Measurements from ENCODE around the gene LNPK.
A peak's percentile ranks its signal among the peaks of the same experiment; 100 is the strongest.
"Not testable (repeated sequence)": the region's sequence is repeated elsewhere in the genome, so short reads cannot be mapped to it uniquely, and the experiment has no call there.

Gene LNPK

GRCh38 chr2:176002688-176003210 lies 682 bp upstream of the LNPK start:
- H3K4me3 ChIP-seq (ENCODE audit: low read depth, low read length), result peak overlapping the region; percentile 76
- DNase-seq (ENCODE audit: low read depth), result no peak
- no peak for TF ChIP-seq CTCF (IDR thresholded peaks at IDR 0.05; ENCODE audit: control insufficient read depth, extremely low read depth, insufficient read depth)

- TF ChIP-seq CTCF (IDR thresholded peaks at IDR 0.05; ENCODE audit: control insufficient read depth, extremely low read depth, insufficient read depth), result no peak
- peak overlapping the region; percentile 76 for H3K4me3 ChIP-seq (ENCODE audit: low read depth, low read length)
- no peak for DNase-seq (ENCODE audit: low read depth)
Observed at GRCh38 chr2:176001281-176001915, 669 bp downstream of the LNPK start.

GRCh38 chr2:175999283-175999819 lies 2.7 kb downstream of the LNPK start:
- no peak for DNase-seq (ENCODE audit: low read depth)
- no peak for TF ChIP-seq CTCF (IDR thresholded peaks at IDR 0.05; ENCODE audit: control insufficient read depth, extremely low read depth, insufficient read depth)
- no peak overlapping the region for H3K4me3 ChIP-seq (ENCODE audit: low read depth, low read length)

GRCh38 chr2:175990099-175990498 lies 12.0 kb downstream of the LNPK start:
- no peak overlapping the region for H3K4me3 ChIP-seq (ENCODE audit: low read depth, low read length)
- DNase-seq (ENCODE audit: low read depth), result no peak
- no peak for TF ChIP-seq CTCF (IDR thresholded peaks at IDR 0.05; ENCODE audit: control insufficient read depth, extremely low read depth, insufficient read depth)

GRCh38 chr2:175987126-175987525 lies 14.9 kb downstream of the LNPK start:
- DNase-seq (ENCODE audit: low read depth); H3K4me3 ChIP-seq (ENCODE audit: low read depth, low read length): not testable (repeated sequence)

GRCh38 chr2:175984846-175985245 lies 17.2 kb downstream of the LNPK start:
- no peak for TF ChIP-seq CTCF (IDR thresholded peaks at IDR 0.05; ENCODE audit: control insufficient read depth, extremely low read depth, insufficient read depth)
- no peak for DNase-seq (ENCODE audit: low read depth)
- H3K4me3 ChIP-seq (ENCODE audit: low read depth, low read length), result no peak overlapping the region

- DNase-seq (ENCODE audit: low read depth), result no peak
- no peak for TF ChIP-seq CTCF (IDR thresholded peaks at IDR 0.05; ENCODE audit: control insufficient read depth, extremely low read depth, insufficient read depth)
- H3K4me3 ChIP-seq (ENCODE audit: low read depth, low read length), result no peak overlapping the region
Observed at GRCh38 chr2:175981551-175981950, 20.5 kb downstream of the LNPK start.

Data from LNCaP clone FGC (cell line).